Measurements from ENCODE around the gene SPATC1L.

- TF ChIP-seq POLR2A (IDR thresholded peaks at IDR 0.05) (no peak), CTCF (IDR thresholded peaks at IDR 0.05) (no peak), POLR2AphosphoS5 (IDR thresholded peaks at IDR 0.05; ENCODE audit: insufficient read depth in 1 of 2, low read depth in 1 of 2) (no peak)
Observed at GRCh38 chr21:46210378-46211136, 26.3 kb upstream of the SPATC1L start.
